Activated B cell treated with CpG ODN at 0.5 μM for 24 hours (primary cell): ENCODE measurements around the gene ZDHHC5. TPM values are rescaled to one million over a fixed set of nuclear protein-coding genes. Genes with fewer than 3 reads are reported as not detected.
A peak's percentile ranks its signal among the peaks of the same experiment; 100 is the strongest.

Experiments used
- ATAC-seq: fragments of 200-7000 bp; cut with Tn5 transposase; one replicate; pipeline ENCODE4 v1.10.0; 2021; ENCODE audit warnings: low read depth, mild to moderate bottlenecking, moderate library complexity
- CTCF ChIA-PET: fragments of 350-600 bp; sonication (Branson Sonifier 250); formaldehyde crosslinking; loops from one replicate; lab custom pipeline; 2021; ENCODE audit warnings: antibody characterized with exemption; lab: Charles Lee
- POLR2A ChIA-PET: fragments of 350-600 bp; sonication (Branson Sonifier 250); formaldehyde crosslinking; loops from one replicate; lab custom pipeline; 2021; ENCODE audit warnings: antibody characterized with exemption; lab: Charles Lee
- DNase-seq: peaks from one replicate; pipeline ENCODE4 v3.0.0; 2022
- H3K27ac Mint-ChIP-seq: one replicate; pipeline ENCODE4 v1.8.0; 2020; ENCODE audit warnings: mixed read lengths
- H3K27me3 Mint-ChIP-seq: one replicate; pipeline ENCODE4 v1.8.0; 2021; ENCODE audit warnings: mixed read lengths
- H3K36me3 Mint-ChIP-seq: one replicate; pipeline ENCODE4 v1.8.0; 2021; ENCODE audit warnings: low read depth, mixed read lengths
- H3K4me1 Mint-ChIP-seq: one replicate; pipeline ENCODE4 v1.8.0; 2021; ENCODE audit warnings: mixed read lengths
- H3K4me3 Mint-ChIP-seq: one replicate; pipeline ENCODE4 v1.8.0; 2020; ENCODE audit warnings: mild to moderate bottlenecking, mixed read lengths
- H3K9me3 Mint-ChIP-seq: one replicate; pipeline ENCODE4 v1.8.0; 2020; ENCODE audit warnings: mixed read lengths
- CTCF ChIP-seq: fragments of 200-600 bp; IDR thresholded peaks from one replicate; pipeline ENCODE4 v1.8.0; 2022; ENCODE audit warnings: antibody characterized with exemption, mild to moderate bottlenecking
- intact Hi-C: fragments of 100-400 bp; cut with micrococcal nuclease; formaldehyde crosslinking; loops from one replicate; pipeline ENCODE4 v1.15.1; 2024
- total RNA-seq: library from RNA; stranded (reverse); gene quantifications from 2 replicates; pipeline ENCODE4 v1.2.3, GENCODE V29; 2022

ZDHHC5 gene
- total RNA-seq, 1 donor from 2014 or later, result 60.7 TPM

- H3K4me3 Mint-ChIP-seq, result no peak overlapping the region
- H3K4me1 Mint-ChIP-seq, result peaks cover 40% of the 10 kb centered on the region
- no peak overlapping the region for H3K27ac Mint-ChIP-seq
Measured at GRCh38 chr11:57644748-57645688, 22.9 kb upstream of the ZDHHC5 start.

GRCh38 chr11:57645689-57646085 lies 22.2 kb upstream of the ZDHHC5 start:
- ChIA-PET CTCF (interaction anchor here (1.1 to 6.2 kb wide), 4 partner anchors 11 to 299 kb away, joined by 3 to 77 read pairs (median 18); partner anchors contain the start of gene UBE2L6), POLR2A (no interaction called here)
- intact Hi-C loops, result loop anchor here (2.0 kb wide), 1 partner anchor 155 kb away; no protein-coding TSS in a partner anchor
- H3K9me3 Mint-ChIP-seq, result no peaks in the 10 kb centered on the region
- no peak for ATAC-seq
- no peak overlapping the region for H3K4me3 Mint-ChIP-seq
- TF ChIP-seq CTCF, result no peak
- no peak overlapping the region for H3K27ac Mint-ChIP-seq
- no peaks in the 10 kb centered on the region for H3K36me3 Mint-ChIP-seq
- peaks cover 63% of the 10 kb centered on the region for H3K27me3 Mint-ChIP-seq
- DNase-seq, result no peak
- H3K4me1 Mint-ChIP-seq, result peaks cover 42% of the 10 kb centered on the region

More at GRCh38 chr11:57644748-57645688, 22.9 kb upstream of the ZDHHC5 start:
- H3K36me3 Mint-ChIP-seq, result no peaks in the 10 kb centered on the region
- ChIA-PET POLR2A (interaction anchor here (0.6 to 1.5 kb wide), 4 partner anchors 12 to 305 kb away, joined by 3 to 6 read pairs (median 4); no protein-coding TSS in a partner anchor), CTCF (interaction anchor here (0.9 to 6.2 kb wide), 15 partner anchors 9 to 298 kb away, joined by 3 to 77 read pairs (median 4); partner anchors contain the start of gene UBE2L6)
- ATAC-seq (peak; percentile 82), DNase-seq (peak; percentile 65)
- H3K9me3 Mint-ChIP-seq, result no peaks in the 10 kb centered on the region
- TF ChIP-seq CTCF, result no peak
- peaks cover 58% of the 10 kb centered on the region for H3K27me3 Mint-ChIP-seq
- intact Hi-C loops, result loop anchor here (1.0 to 2.0 kb wide), 3 partner anchors 118 to 156 kb away; no protein-coding TSS in a partner anchor

- Mint-ChIP-seq H3K27ac (no peak overlapping the region), H3K4me3 (no peak overlapping the region), H3K4me1 (peaks cover 41% of the 10 kb centered on the region), H3K27me3 (peaks cover 69% of the 10 kb centered on the region), H3K36me3 (no peaks in the 10 kb centered on the region), H3K9me3 (no peaks in the 10 kb centered on the region)
- no peak for TF ChIP-seq CTCF
- CTCF ChIA-PET, result interaction anchor here (0.9 to 1.7 kb wide), 4 partner anchors 78 to 188 kb away, joined by 3 to 7 read pairs (median 3); partner anchors contain the start of gene UBE2L6
- DNase-seq, result no peak
- POLR2A ChIA-PET, result interaction anchor here (0.7 kb wide), 1 partner anchor 9 kb away, joined by 6 read pairs; no protein-coding TSS in a partner anchor
- intact Hi-C loops, result no loop called here
- ATAC-seq, result no peak
Measured at GRCh38 chr11:57646194-57646798, 21.6 kb upstream of the ZDHHC5 start.

- no peaks in the 10 kb centered on the region for H3K36me3 Mint-ChIP-seq
- ATAC-seq (no peak), DNase-seq (no peak)
- CTCF ChIA-PET, result interaction anchor here (0.9 to 1.7 kb wide), 4 partner anchors 79 to 189 kb away, joined by 3 to 7 read pairs (median 3); partner anchors contain the start of gene UBE2L6
- no peak overlapping the region for H3K4me3 Mint-ChIP-seq
- no peak for TF ChIP-seq CTCF
- peaks cover 72% of the 10 kb centered on the region for H3K27me3 Mint-ChIP-seq
- no peaks in the 10 kb centered on the region for H3K9me3 Mint-ChIP-seq
- peaks cover 37% of the 10 kb centered on the region for H3K4me1 Mint-ChIP-seq
- intact Hi-C loops, result no loop called here
- POLR2A ChIA-PET, result interaction anchor here (0.5 to 0.7 kb wide), 2 partner anchors 9 to 21 kb away, joined by 6 read pairs; no protein-coding TSS in a partner anchor
- no peak overlapping the region for H3K27ac Mint-ChIP-seq
Measured at GRCh38 chr11:57646799-57647303, 21.1 kb upstream of the ZDHHC5 start.
